ENCODE measurements around the gene FYCO1.
A peak's percentile ranks its signal among the peaks of the same experiment; 100 is the strongest.

The FYCO1 gene

DNA sequence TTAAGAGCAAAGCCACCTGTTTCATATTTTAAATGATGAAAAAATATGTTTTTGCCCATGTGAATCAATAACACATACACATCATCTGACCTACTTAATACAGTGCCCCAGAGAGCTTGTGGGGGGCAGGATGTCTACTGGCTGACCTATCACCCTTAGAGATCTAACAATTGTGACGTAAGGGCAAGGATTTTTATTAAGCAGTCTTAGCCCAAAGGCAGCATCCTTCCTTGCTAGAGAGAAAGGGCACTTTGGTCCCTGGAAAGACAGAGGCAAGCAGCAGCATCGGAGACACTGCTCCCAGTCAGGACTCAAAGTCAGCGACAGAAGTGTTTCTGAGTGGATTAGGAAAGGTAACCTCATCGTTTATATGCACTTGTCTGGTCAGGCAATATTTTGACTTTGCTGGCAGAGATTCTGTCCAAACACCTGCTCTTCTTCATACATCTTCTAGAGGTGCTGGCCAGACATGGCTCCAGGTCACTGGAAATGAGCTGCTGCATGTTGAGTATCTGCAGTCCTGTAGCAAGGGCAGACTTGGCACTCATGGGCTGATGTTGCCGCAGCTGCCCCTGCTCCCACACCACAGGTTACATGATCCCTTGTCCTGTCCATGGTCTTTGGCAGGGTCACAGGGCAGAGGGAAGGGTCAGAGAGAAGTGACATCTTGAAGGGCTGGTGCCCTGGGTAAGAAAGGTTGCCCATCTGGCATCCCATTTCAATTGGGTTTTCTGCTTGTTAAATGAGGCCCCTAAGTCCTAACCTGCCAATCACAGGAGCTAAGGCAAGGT lies 50.6 kb downstream of the FYCO1 start:
- DNase-seq (ENCODE audit: low read depth in 1 of 2, low spot score in 1 of 2): no peak

GRCh38 chr3:45943207-45943846 lies 52.3 kb downstream of the FYCO1 start, which contains the start of gene CXCR6:
Gene CXCR6 (plus strand): TSS chr3:45943464. CDS start chr3:45946482, 3,018 bp downstream.
- no peak for DNase-seq (ENCODE audit: low read depth in 1 of 2, low spot score in 1 of 2)

DNA sequence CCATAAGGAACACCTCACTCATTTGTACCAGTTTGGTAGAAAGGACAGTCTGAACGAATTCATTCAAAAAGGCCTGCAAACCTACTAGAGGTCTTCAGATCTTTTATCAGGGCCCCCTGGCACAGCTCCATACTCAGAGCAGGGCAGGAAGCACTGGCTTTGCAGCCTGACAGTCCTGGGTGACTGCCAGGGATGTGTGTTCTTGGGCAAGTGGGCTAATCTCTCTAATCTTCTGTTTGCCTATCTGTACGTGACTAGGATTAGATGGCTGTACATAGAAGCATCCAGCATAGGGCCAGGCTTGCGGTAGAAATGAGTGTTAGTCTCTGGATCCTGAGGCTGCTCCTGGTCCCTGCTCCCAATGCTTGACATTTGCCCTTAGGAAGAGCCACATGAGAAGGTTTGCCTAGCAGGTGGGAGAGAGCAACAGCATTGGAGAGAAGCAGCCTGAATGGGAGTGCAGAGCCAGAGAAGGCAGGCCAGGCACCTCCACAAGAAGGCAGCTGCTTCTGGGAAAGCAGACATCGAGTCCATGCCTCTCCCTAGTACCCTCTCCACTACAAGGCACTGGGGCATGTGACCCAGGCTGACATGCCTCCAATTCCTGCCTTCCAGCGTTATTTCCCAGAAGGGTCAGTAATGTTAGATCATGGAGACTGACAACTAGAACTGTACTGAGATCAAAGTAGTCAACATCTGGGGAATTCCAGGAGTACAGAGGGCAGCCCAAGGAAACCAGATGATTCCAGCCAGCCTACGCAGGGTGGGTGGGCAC lies 53.4 kb downstream of the FYCO1 start:
- DNase-seq (ENCODE audit: low read depth in 1 of 2, low spot score in 1 of 2): no peak

GRCh38 chr3:45940781-45941365 lies 54.8 kb downstream of the FYCO1 start:
- DNase-seq (ENCODE audit: low read depth in 1 of 2, low spot score in 1 of 2): no peak

DNA sequence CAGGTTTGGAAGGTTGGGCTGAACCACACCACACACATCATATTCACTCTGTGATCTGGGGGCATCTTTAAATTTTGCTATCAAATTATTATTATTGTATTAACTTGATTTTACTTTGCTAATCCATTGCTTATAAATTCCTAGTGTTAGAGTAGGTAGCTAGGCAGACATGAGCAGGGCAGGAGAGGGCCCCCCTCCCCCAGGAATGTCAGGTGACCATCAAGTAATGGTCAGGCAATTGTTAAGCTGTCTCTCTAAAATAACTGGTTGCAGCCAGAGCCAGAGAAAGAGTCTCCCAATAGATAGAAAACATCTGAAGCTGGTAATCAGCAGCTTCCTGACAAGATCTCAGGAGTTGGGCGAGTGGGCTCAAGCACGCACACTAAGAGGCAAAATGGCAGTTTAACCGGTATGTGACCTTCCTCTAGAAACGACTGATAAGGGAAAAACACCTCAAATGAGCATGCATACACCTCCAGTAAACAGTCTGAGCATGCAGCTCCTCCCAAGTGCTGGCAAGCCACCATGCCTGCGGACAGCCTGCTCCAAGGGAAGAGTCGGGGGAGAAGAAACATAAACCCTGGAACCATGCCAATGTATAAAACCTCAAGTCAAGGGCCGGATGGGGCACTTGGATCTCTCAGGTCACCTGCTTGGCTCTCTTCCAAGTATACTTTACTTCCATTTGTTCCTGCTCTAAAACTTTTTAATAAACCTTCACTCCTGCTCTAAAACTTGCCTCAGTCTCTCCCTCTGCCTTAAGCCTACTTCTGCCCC lies 55.4 kb downstream of the FYCO1 start:
- no peak for DNase-seq (ENCODE audit: low read depth in 1 of 2, low spot score in 1 of 2)

DNA sequence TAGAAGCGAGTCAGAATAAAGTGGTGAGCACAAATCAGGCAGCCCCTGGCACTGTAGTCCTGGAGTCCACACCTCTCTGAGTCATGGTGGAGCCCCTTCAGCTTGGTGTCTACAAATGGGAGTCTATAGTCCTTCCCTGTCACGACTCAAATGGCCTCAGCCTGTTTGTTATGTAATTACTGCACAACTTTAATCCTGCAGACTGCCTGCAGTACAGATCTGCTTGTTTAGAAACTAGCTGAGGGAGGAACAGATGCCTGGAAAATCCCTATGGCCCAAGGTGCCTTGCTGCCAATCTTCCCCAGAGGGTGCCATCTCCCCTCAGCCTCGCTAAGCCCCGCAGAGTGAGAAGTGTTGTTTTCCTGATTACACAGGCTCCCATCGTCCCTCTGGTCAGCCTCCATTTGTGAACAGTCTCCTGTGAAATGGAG lies 56.3 kb downstream of the FYCO1 start:
- DNase-seq (ENCODE audit: low read depth in 1 of 2, low spot score in 1 of 2): no peak

DNA sequence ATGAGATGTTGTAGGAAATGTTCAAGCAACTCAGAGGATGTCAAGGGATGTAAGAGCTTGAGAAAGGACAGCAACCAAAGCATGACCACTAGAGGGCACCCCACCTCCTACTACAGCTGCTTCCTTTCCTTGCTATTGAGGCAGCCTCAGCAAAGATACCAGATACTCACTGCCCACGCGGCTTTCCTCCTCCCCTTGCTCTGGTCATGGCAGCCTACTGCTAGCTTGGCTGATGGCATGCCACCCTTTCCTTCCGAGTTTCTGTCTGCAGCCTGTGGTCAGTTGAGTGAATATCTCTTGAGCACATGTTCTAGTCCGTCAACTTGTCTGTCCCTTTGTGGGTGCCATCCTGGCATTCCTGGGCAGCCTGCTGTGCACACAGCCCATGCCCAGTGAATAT lies 56.8 kb downstream of the FYCO1 start:
- peak; percentile 66 to 73 for DNase-seq (ENCODE audit: low read depth in 1 of 2, low spot score in 1 of 2)

- no peak for DNase-seq (ENCODE audit: low read depth in 1 of 2, low spot score in 1 of 2)
Measured at GRCh38 chr3:45938043-45938435, 57.6 kb downstream of the FYCO1 start.

- no peak for DNase-seq (ENCODE audit: low read depth in 1 of 2, low spot score in 1 of 2)
Measured at GRCh38 chr3:45937206-45938042, 58.2 kb downstream of the FYCO1 start.

DNA sequence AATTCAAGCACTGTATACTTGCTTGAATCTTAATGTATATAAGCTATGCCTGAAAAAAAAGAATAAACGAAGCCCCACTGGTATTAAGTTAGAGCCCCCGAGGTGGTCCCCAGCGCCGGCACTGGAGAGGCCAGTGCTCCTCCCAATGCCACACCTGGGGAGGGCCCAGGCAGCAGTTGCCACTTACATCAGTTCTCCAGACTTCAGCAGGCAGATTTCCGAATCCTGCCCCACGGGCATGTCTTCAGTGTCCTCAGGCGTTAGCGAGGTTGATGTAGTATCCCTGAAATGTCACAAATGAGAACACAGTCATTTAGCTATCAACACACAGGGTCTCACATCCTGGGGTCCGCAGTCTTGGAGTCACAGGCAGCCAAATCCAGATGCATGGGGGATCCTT lies 59.4 kb downstream of the FYCO1 start:
- no peak for DNase-seq (ENCODE audit: low read depth in 1 of 2, low spot score in 1 of 2)

GRCh38 chr3:45933591-45933990 lies 62.0 kb downstream of the FYCO1 start:
- DNase-seq (ENCODE audit: low read depth in 1 of 2, low spot score in 1 of 2): no peak

DNA sequence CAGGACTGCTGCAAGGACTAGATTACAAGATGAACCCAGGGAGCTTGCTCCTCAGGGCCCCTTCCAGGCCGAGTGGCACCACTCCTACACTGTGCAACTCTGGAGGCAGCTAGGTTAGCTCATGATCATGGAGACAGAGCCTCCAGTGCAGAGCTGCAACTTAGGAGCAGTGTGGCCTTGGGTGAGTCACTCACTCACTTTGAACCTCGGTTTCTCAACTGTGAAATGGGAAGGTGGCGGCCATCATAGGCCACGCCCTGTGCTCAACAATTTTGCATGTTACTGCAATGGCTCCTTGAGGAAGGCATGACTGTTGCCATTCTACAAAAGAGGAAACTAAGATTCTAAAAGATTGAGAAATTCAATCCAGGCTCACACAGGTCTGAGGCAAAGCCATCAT lies 63.5 kb downstream of the FYCO1 start:
- DNase-seq (ENCODE audit: low read depth in 1 of 2, low spot score in 1 of 2): no peak

- no peak for DNase-seq (ENCODE audit: low read depth in 1 of 2, low spot score in 1 of 2)
Measured at GRCh38 chr3:45931496-45931895, 64.1 kb downstream of the FYCO1 start.

DNA sequence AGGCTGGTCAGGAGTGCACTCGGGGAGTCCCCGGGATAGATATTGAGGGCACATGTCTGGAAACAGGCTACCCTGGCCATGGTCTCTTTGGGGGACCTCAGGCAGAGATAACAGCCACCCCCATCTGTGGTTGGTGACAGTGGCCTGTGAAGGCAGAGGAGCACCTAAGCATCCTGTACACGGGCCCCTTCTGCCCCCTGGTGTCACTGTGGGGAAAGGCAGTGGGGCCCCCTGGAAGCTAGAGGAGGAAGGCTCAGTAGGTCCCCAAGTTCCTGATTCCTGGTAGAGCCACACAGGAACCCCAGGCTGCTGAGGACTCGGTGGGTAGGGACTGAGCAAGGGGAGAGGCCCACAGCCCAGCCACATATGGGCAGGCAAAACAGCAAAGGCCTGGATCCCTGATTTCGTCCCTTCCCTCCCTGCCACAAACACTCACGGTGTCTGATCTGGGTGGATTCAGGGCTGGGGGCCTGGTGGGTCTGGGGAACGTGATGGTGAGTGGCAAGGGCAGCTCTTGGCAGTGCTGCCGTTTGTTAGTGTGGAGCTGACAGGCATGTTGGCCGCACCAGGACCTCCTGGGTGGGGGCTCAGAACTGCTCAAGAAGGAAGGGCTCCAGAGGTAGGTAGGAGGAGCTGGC lies 66.5 kb downstream of the FYCO1 start:
- peak in 1 of 2 donors; percentile 42 for DNase-seq (ENCODE audit: low read depth in 1 of 2, low spot score in 1 of 2)

DNA sequence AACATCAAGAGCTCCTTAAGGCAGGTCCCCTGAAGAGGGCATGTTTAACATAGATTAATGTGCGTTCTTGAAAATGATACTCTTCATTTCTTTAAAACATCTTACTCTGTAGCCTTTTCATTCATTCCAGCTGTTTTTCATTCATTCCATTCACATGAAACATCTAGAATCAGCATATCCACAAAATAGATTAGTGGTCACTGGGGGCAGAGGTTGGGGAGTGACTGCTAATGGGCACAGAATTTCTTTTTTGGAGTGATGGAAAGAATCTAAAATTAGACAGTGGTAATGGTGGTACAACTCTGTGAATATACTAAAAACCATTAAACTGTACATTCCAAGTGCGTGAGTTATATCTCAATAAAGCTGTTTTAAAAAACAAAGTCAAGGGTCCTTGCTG lies 67.7 kb downstream of the FYCO1 start:
- DNase-seq (ENCODE audit: low read depth in 1 of 2, low spot score in 1 of 2): no peak

- DNase-seq (ENCODE audit: low read depth in 1 of 2, low spot score in 1 of 2): no peak
Measured at GRCh38 chr3:45923755-45924154, 71.9 kb downstream of the FYCO1 start.

DNA sequence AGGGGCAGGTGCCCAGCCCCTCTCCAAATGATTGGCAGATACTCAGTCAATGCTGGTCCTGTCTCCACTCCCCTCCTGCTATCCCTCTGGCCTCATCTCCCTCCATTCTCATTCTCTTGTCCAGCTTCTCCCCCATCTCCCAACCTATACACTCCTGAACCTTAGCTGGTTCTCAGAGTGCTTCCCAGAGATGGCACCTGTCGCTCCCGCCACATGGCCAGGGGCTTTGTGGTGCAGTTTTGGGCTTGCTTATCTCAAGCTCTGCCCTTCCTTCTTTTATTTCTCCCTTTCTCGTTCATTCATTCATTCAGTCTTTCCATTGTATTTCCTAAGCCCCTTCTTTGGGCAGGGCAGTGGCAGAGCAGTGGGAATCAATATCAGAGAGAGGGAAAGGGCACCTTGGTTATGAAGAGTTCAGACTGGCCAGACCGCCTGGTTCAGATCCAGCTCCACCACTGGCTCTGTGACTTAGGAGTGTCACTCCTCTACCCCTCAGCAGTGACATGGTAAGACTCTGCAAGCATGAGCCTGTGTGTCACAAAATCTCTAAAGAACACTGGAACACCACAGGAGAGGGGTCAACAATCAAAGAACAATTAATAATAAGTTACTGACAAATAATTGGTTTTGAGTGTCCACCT lies 72.6 kb downstream of the FYCO1 start:
- no peak for DNase-seq (ENCODE audit: low read depth in 1 of 2, low spot score in 1 of 2)

DNA sequence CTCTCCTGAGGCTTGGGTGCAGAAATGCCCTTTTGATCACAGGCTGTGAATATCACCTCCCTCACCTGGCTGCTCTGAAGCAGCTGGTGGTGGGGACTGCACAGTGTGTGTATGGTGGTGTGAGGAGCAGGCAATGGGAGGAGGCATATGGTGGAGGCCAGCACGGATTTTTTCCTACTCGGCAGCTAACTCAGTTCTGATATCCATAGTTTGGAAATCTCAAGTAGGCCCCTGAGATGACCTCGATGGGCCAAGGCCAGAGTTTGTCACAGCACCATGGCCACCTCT lies 73.6 kb downstream of the FYCO1 start:
- DNase-seq (ENCODE audit: low read depth in 1 of 2, low spot score in 1 of 2): no peak
